OCI-LY7 (cell line): Measurements from ENCODE around the gene PCA3. TPM values are rescaled to one million over a fixed set of nuclear protein-coding genes. Genes with fewer than 3 reads are reported as not detected.
"Not testable (repeated sequence)": the region's sequence is repeated elsewhere in the genome, so short reads cannot be mapped to it uniquely, and the experiment has no call there.

Experiments
- BruUV-seq: library from RNA; stranded (reverse); fragments of 400-500 nt; replicated peaks from 2 replicates; lab custom pipeline; 2021; lab: Mats Ljungman, UMichigan
- CTCF ChIA-PET: fragments of 300-600 bp; sonication (Branson Sonifier 250); formaldehyde crosslinking; loops from one replicate; lab custom pipeline; 2022; ENCODE audit warnings: antibody characterized with exemption; ENCODE audit not compliant: unreplicated experiment; lab: Charles Lee
- POLR2A ChIA-PET: fragments of 300-600 bp; sonication (Branson Sonifier 250); formaldehyde crosslinking; loops from one replicate; lab custom pipeline; 2022; ENCODE audit warnings: antibody characterized with exemption; lab: Charles Lee
- DNase-seq: peaks from one replicate; pipeline ENCODE4 v3.0.0-alpha.2; 2015; ENCODE audit warnings: low spot score
- H2AFZ ChIP-seq: fragments of 200-600 bp; sonication (generic), shearing (Covaris generic); 2 replicates; pipeline ENCODE4 v1.6.1; 2014; ENCODE audit warnings: mild to moderate bottlenecking, antibody characterized with exemption, low read length, moderate library complexity
- H3K27ac ChIP-seq: fragments of 200-600 bp; sonication (generic); 2 replicates; pipeline ENCODE4 v1.5.1; 2014; ENCODE audit warnings: mixed run types, low read depth, mild to moderate bottlenecking, moderate library complexity, low read length, inconsistent platforms; ENCODE audit not compliant: poor library complexity, severe bottlenecking
- H3K36me3 ChIP-seq: fragments of 200-600 bp; sonication (generic); 2 replicates; pipeline ENCODE4 v1.6.1; 2014; ENCODE audit warnings: mild to moderate bottlenecking, antibody characterized with exemption, low read length, moderate library complexity, mixed read lengths; ENCODE audit not compliant: insufficient read depth
- H3K4me1 ChIP-seq: fragments of 200-600 bp; sonication (generic); 2 replicates; pipeline ENCODE4 v1.5.1; 2014; ENCODE audit warnings: mild to moderate bottlenecking, low read length; ENCODE audit not compliant: insufficient read depth, poor library complexity, severe bottlenecking
- H3K4me2 ChIP-seq: fragments of 200-600 bp; sonication (generic); 2 replicates; pipeline ENCODE4 v1.6.1; 2014; ENCODE audit warnings: mild to moderate bottlenecking, low read length
- H3K4me3 ChIP-seq: fragments of 200-600 bp; sonication (generic); 2 replicates; pipeline ENCODE4 v1.5.1; 2014; ENCODE audit warnings: mild to moderate bottlenecking, low read depth, low read length; ENCODE audit not compliant: poor library complexity, severe bottlenecking
- H3K79me2 ChIP-seq: fragments of 200-600 bp; sonication (generic); 2 replicates; pipeline ENCODE4 v1.6.1; 2016; ENCODE audit warnings: low read depth, mild to moderate bottlenecking, low read length, moderate library complexity, mixed read lengths; ENCODE audit not compliant: insufficient read depth
- H3K9me2 ChIP-seq: fragments of 200-600 bp; sonication (generic); 2 replicates; pipeline ENCODE4 v1.6.1; 2016; ENCODE audit warnings: mild to moderate bottlenecking, low read length, mixed read lengths; ENCODE audit not compliant: insufficient read depth
- H3K9me3 ChIP-seq: fragments of 200-600 bp; sonication (generic); 2 replicates; pipeline ENCODE4 v1.6.1; 2014; ENCODE audit warnings: mild to moderate bottlenecking, mixed run types, low read length, mixed read lengths
- H4K20me1 ChIP-seq: fragments of 200-600 bp; sonication (generic); 2 replicates; pipeline ENCODE4 v1.6.1; 2014; ENCODE audit warnings: mild to moderate bottlenecking, antibody characterized with exemption, low read length, moderate library complexity, mixed read lengths; ENCODE audit not compliant: insufficient read depth
- EZH2phosphoT487 ChIP-seq: fragments of 200-600 bp; sonication (generic); IDR thresholded peaks from 2 replicates; pipeline ENCODE4 v1.6.1; 2018; ENCODE audit warnings: low read depth, borderline replicate concordance, mild to moderate bottlenecking, mixed run types, antibody characterized with exemption, low read length, moderate library complexity, mixed read lengths
- intact Hi-C: fragments of 100-400 bp; cut with micrococcal nuclease; formaldehyde crosslinking; loops from one replicate; pipeline ENCODE4 v1.10.0; 2022; ENCODE audit not compliant: unreplicated experiment
- total RNA-seq, 2 experiments: library from RNA; depleted of rRNA in 1 of 2; stranded (reverse); fragments of >200 nt in 1 of 2; shearing (Covaris generic) in 1 of 2; gene quantifications; 2 replicates each; pipeline ENCODE4 v1.2.3, GENCODE V29; 2014 to 2022
- TF ChIP-seq, protein P1 (sequence below): fragments of 200-600 bp; sonication (generic); conservative IDR thresholded peaks from 2 replicates; pipeline ENCODE4 v1.5.1; 2014; ENCODE audit warnings: mild to moderate bottlenecking, antibody characterized with exemption, low read length, moderate library complexity, mixed read lengths

The PCA3 gene
- total RNA-seq, 2 experiments from 2014 or later, result not detected

DNA sequence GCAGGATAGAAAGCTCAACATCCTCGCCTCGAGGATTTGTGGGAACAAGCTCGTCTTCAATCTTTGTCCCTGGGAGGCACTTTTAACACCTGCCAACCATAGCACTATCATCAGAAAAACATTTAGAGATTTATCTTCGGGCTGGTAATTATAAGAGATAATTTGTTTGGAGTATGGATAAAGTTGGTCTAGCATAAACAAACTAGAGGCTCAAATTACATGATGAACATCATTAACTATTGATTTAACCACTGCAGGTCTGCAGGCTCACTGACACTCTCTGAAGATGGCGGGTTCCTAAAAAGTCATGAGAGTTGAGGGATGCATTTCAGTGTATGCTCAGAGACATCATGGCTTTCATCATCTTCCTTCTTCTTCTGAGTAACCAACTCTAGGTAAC is 25.8 kb upstream of the PCA3 start:
- Histone ChIP-seq H3K4me2 (no peak overlapping the region), H3K27ac (no peak overlapping the region), H2AFZ (no peak overlapping the region), H3K9me2 (no peaks in the 10 kb centered on the region), H3K79me2 (no peaks in the 10 kb centered on the region), H3K4me1 (no peaks in the 10 kb centered on the region), H3K4me3 (no peak overlapping the region), H3K9me3 (no peaks in the 10 kb centered on the region; the same call in 1 of the 2 replicates), H3K36me3 (no peaks in the 10 kb centered on the region), H4K20me1 (no peaks in the 10 kb centered on the region)
- DNase-seq, result no peak
- ChIA-PET CTCF (no interaction called here), POLR2A (interaction anchor here (1.0 kb wide), 1 partner anchor 344 kb away, joined by 3 read pairs; the partner anchor contains the start of gene RFK)
- intact Hi-C loops, result no loop called here
- TF ChIP-seq EZH2phosphoT487, result no peak
- TF ChIP-seq, protein P1, sequence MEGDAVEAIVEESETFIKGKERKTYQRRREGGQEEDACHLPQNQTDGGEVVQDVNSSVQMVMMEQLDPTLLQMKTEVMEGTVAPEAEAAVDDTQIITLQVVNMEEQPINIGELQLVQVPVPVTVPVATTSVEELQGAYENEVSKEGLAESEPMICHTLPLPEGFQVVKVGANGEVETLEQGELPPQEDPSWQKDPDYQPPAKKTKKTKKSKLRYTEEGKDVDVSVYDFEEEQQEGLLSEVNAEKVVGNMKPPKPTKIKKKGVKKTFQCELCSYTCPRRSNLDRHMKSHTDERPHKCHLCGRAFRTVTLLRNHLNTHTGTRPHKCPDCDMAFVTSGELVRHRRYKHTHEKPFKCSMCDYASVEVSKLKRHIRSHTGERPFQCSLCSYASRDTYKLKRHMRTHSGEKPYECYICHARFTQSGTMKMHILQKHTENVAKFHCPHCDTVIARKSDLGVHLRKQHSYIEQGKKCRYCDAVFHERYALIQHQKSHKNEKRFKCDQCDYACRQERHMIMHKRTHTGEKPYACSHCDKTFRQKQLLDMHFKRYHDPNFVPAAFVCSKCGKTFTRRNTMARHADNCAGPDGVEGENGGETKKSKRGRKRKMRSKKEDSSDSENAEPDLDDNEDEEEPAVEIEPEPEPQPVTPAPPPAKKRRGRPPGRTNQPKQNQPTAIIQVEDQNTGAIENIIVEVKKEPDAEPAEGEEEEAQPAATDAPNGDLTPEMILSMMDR, result no peak
- BruUV-seq, result no TSS peak

DNA sequence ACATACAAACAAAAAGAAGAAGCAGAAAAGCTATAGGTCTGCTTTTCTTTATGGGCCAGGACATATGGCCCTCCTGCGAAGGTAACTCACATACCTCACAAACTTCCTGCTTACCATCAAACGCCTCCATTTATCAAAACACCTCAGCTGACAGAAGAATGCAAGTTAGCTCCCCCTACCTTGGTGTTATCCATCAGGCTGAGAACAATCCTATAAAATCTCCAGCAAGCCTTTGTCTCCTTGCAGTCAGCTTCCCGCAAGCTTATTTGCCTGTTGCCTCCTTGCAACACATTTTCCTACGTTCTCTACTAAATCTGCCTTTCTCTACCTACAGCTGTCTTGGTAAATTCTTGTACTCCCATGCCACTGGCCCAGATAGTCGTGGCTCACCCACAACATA is 22.7 kb upstream of the PCA3 start:
- Histone ChIP-seq H3K4me1 (no peaks in the 10 kb centered on the region), H3K27ac (no peak overlapping the region), H4K20me1 (no peaks in the 10 kb centered on the region), H3K9me3 (no peaks in the 10 kb centered on the region; the same call in 1 of the 2 replicates), H3K4me3 (no peak overlapping the region), H2AFZ (no peak overlapping the region), H3K9me2 (no peaks in the 10 kb centered on the region), H3K36me3 (no peaks in the 10 kb centered on the region), H3K4me2 (no peak overlapping the region), H3K79me2 (no peaks in the 10 kb centered on the region)
- intact Hi-C loops, result no loop called here
- CTCF ChIA-PET, result no interaction called here
- BruUV-seq, result no TSS peak
- no peak for DNase-seq
- TF ChIP-seq EZH2phosphoT487, result no peak
- TF ChIP-seq, protein P1, result no peak
- POLR2A ChIA-PET, result interaction anchor here (0.7 kb wide), 1 partner anchor 9 kb away, joined by 4 read pairs; no protein-coding TSS in a partner anchor

DNA sequence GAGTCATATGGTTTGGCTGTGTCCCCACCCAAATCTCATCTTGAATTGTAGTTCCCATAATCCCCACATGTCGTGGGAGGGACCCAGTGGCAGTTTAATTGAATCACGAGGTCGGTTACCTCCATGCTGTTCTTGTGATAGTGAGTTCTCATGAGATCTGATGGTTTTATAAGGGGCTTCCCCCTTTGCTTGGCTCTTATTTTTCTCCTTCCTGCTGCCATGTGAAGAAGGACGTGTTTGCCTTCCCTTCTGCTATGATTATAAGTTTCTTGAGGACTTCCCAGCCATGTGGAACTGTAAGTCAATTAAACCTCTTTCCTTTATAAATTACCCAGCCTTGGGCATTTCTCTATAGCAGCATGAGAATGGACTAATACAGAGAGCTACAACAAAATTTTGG is 21.3 kb upstream of the PCA3 start:
- not testable (repeated sequence) for BruUV-seq, H3K79me2 ChIP-seq

More for the DNA sequence above, 21.3 kb upstream of the PCA3 start:
- H3K9me2 ChIP-seq, H3K36me3 ChIP-seq, H3K27ac ChIP-seq, H3K4me1 ChIP-seq, H3K4me2 ChIP-seq, H2AFZ ChIP-seq, H3K4me3 ChIP-seq, CTCF ChIA-PET, H3K9me3 ChIP-seq, H4K20me1 ChIP-seq, intact Hi-C loops, DNase-seq: not testable (repeated sequence)
- POLR2A ChIA-PET, result interaction anchor here (1.0 kb wide), 1 partner anchor 10 kb away, joined by 4 read pairs; no protein-coding TSS in a partner anchor
